Mucosa of descending colon (tissue), 3 donors: Measurements from ENCODE around the gene SLC6A4. TPM values are rescaled to one million over a fixed set of nuclear protein-coding genes. Genes with fewer than 3 reads are reported as not detected.

ENCODE experiments used
- ATAC-seq: fragments of 200-7000 bp; cut with Tn5 transposase; one replicate; pipeline ENCODE4 v1.9.1; 2020; ENCODE audit warnings: mild to moderate bottlenecking, moderate library complexity
- DNase-seq, 3 donors: peaks; one replicate each; pipeline ENCODE4 v3.0.0-alpha.2; 2020
- H3K36me3 ChIP-seq: fragments of 200-600 bp; one replicate; pipeline ENCODE4 v1.8.0; 2021; ENCODE audit warnings: low read depth, mild to moderate bottlenecking
- H3K4me1 ChIP-seq: fragments of 200-600 bp; one replicate; pipeline ENCODE4 v1.8.0; 2021; ENCODE audit warnings: low read depth, mild to moderate bottlenecking
- H3K4me3 ChIP-seq: fragments of 200-600 bp; one replicate; pipeline ENCODE4 v1.8.0; 2021; ENCODE audit warnings: mild to moderate bottlenecking
- H3K9me3 ChIP-seq: fragments of 200-600 bp; one replicate; pipeline ENCODE4 v1.8.0; 2021; ENCODE audit warnings: mild to moderate bottlenecking
- intact Hi-C, 2 donors: fragments of 100-400 bp; cut with DNase I in 1 of 2; cut with micrococcal nuclease in 1 of 2; formaldehyde crosslinking; loops; one replicate each; pipeline versions ENCODE4 v1.11.0 to v1.11.1; 2022; cut with DNase I, micrococcal nuclease
- total RNA-seq, 3 donors: library from RNA; stranded (reverse); fragmentation: NEBNext Ultra II Directional in 2 of 3; extraction: Animal tissue kit (Norgen Biotek cat#: 25700) in 2 of 3; gene quantifications; one replicate each; pipeline versions ENCODE4 v1.2.1 to v1.2.4, GENCODE V29; 2021 to 2023
- TF ChIP-seq, protein P1 (sequence below): fragments of 200-600 bp; IDR thresholded peaks from one replicate; pipeline ENCODE4 v1.8.0; 2022; ENCODE audit warnings: antibody characterized with exemption, mild to moderate bottlenecking
- donor health status: DM: no; HTN: no; CAD: no; lungs with moderate emphysema.
- donor health status: DM: no; HTN: no; CAD: no.
- donor health status: DM: no; HTN: yes; CAD: no.

SLC6A4 gene
- total RNA-seq, 3 donors from 2014 or later: 0.32 to 1.8 (median 1.2) TPM

DNA sequence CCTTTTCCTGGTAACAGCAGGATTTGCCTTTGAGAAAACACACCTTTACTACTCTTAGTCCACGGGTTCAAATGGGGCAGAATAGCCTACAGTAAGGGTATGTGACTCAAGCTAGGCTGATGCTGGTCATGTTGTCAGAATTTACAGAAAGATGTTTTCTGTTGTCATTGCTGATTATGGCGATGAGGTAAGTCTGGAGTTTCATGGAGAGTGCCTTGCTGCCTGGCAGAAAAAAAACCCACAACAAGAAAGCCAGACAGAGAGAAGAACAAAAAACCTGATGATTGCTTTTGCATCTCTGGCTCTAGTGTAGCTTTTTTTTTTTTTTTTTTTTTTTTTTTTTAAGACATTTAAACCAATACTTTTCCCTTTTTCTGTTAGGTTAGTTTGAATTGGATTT, 47.9 kb downstream of the SLC6A4 start:
- DNase-seq (no peak), ATAC-seq (no peak)
- Histone ChIP-seq H3K4me1 (no peaks in the 10 kb centered on the region), H3K36me3 (no peaks in the 10 kb centered on the region), H3K9me3 (no peaks in the 10 kb centered on the region), H3K4me3 (no peak overlapping the region)
- TF ChIP-seq, protein P1, sequence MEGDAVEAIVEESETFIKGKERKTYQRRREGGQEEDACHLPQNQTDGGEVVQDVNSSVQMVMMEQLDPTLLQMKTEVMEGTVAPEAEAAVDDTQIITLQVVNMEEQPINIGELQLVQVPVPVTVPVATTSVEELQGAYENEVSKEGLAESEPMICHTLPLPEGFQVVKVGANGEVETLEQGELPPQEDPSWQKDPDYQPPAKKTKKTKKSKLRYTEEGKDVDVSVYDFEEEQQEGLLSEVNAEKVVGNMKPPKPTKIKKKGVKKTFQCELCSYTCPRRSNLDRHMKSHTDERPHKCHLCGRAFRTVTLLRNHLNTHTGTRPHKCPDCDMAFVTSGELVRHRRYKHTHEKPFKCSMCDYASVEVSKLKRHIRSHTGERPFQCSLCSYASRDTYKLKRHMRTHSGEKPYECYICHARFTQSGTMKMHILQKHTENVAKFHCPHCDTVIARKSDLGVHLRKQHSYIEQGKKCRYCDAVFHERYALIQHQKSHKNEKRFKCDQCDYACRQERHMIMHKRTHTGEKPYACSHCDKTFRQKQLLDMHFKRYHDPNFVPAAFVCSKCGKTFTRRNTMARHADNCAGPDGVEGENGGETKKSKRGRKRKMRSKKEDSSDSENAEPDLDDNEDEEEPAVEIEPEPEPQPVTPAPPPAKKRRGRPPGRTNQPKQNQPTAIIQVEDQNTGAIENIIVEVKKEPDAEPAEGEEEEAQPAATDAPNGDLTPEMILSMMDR: no peak
- intact Hi-C loops: no loop called here

DNA sequence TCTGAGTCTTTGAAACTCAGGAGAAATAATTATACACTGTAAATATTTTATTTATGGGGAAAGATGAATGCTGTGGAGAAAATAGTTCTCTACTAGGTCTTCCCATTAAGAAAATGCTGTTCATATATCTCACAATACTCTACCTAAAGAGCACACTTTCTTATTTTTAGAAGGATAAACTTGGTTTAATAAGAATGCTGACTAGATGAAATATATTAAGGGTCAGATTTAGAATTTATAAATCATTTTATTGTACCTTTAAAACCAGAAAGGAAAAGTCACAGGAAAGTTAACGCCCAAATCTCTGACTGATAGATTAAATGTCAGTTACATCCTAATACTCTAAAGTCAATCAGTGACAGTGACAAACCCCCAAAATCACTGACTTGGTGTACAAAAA, 48.7 kb downstream of the SLC6A4 start:
- TF ChIP-seq, protein P1: no peak
- no peak overlapping the region for H3K4me3 ChIP-seq
- DNase-seq (no peak), ATAC-seq (no peak)
- no peaks in the 10 kb centered on the region for H3K9me3 ChIP-seq
- intact Hi-C loops: no loop called here
- no peaks in the 10 kb centered on the region for H3K36me3 ChIP-seq
- no peaks in the 10 kb centered on the region for H3K4me1 ChIP-seq

DNA sequence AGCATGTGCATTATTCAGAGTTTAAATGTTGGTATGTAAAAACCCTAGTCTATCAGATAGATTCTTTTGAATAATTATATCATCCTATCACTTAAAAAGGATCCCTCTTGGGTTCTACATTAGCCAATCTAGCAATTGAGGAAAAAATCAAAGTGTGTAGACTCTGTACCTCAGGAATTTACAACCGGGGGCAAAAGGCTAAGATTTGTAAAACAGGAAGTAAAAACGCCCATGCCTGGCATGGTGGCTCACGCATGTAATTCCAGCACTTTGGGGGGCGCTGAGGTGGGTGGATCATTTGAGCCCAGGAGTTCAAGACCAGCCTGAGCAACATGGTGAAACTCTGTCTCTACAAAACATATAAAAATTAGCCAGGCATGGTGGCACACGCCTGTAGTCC, 58.6 kb downstream of the SLC6A4 start:
- Histone ChIP-seq H3K4me3 (no peak overlapping the region), H3K4me1 (no peaks in the 10 kb centered on the region), H3K9me3 (no peaks in the 10 kb centered on the region), H3K36me3 (no peaks in the 10 kb centered on the region)
- ATAC-seq (peak; percentile 78), DNase-seq (peak in 2 of 3 donors; percentile 29 to 39)
- TF ChIP-seq, protein P1: no peak
- intact Hi-C loops: no loop called here

DNA sequence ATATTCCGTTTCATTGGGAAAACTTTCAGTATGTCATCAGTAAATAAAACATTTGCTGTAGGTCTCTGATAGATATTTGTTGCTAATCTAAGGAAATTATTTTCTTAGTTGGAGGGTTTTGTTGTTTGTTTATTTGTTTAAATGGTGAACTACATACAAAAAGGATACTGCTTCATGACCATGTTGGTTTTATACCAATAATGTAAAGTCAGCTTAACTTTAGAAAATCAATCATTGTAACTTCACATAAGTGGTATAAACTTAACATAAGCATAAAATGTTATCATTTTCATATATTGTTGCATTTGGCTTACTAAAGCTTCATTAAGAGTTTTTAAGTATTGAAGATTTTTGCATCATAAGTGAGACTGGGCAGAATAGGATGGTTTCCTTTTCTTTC, 60.9 kb downstream of the SLC6A4 start:
- no peak for ATAC-seq
- TF ChIP-seq, protein P1: no peak

DNA sequence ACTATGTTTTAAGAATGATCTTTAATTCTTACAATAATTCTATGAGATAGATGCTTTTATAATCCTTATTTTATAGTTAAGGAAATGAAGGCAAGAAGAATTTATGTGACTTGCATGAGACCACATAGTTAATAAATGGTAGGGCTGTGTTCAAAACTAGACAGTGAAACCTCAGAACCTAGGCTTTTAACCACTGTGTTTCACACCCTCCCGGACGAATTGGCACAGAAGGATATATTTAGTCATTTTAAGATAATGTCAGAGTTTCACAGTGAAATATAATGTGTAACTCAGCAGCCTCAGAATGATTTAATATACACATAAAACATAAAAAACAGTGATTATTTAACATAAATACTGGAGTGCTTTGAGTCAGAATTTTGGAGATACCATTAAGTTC, 61.8 kb downstream of the SLC6A4 start:
- TF ChIP-seq, protein P1: no peak
- intact Hi-C loops: no loop called here

More for the DNA sequence above, 60.9 kb downstream of the SLC6A4 start:
- intact Hi-C loops: no loop called here
- Histone ChIP-seq H3K4me1 (no peaks in the 10 kb centered on the region), H3K36me3 (no peaks in the 10 kb centered on the region), H3K4me3 (no peak overlapping the region), H3K9me3 (no peaks in the 10 kb centered on the region)
- no peak for DNase-seq

DNA sequence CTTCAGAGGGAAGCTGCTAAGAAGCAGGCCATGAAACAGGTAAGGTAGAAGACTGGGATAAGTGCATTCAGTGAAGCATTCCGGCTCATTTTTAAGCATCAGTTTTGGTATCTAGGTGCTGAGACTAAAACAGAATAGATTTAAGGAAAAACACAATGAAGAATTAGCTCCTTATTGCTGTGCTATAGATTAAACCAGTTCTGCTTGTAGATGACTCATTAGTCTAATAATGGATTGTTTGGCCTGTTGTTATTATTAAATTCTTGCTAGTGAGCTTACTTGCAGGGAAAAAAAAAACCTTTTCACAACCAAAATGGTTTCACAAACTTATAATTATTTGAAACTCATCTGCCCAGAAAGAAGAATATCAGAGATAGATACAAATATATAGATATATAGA, 62.9 kb downstream of the SLC6A4 start:
- no peak for ATAC-seq
- H3K36me3 ChIP-seq: no peaks in the 10 kb centered on the region

More for the DNA sequence above, 61.8 kb downstream of the SLC6A4 start:
- Histone ChIP-seq H3K4me1 (no peaks in the 10 kb centered on the region), H3K36me3 (no peaks in the 10 kb centered on the region), H3K9me3 (no peaks in the 10 kb centered on the region), H3K4me3 (no peak overlapping the region)
- DNase-seq (no peak), ATAC-seq (no peak)

More for the DNA sequence above, 62.9 kb downstream of the SLC6A4 start:
- Histone ChIP-seq H3K4me3 (no peak overlapping the region), H3K9me3 (no peaks in the 10 kb centered on the region), H3K4me1 (no peaks in the 10 kb centered on the region)
- intact Hi-C loops: no loop called here
- TF ChIP-seq, protein P1: no peak
- DNase-seq: no peak
